Bronchial epithelial cell (primary cell): Measurements from ENCODE around the gene RNF152. TPM values are rescaled to one million over a fixed set of nuclear protein-coding genes. Genes with fewer than 3 reads are reported as not detected.

Source experiments
- DNase-seq: peaks from one replicate; pipeline ENCODE4 v3.0.0-alpha.2; 2010; ENCODE audit warnings: low read depth
- FAIRE-seq: peaks from 2 replicates; lab custom pipeline; 2011; peaks lifted over from hg19 to GRCh38; lab: Jason Lieb, UNC
- H3K27me3 ChIP-seq: 2 replicates; pipeline ENCODE4 v1.5.1; 2011; ENCODE audit warnings: low read length; ENCODE audit not compliant: control insufficient read depth, insufficient read depth
- H3K36me3 ChIP-seq: 2 replicates; pipeline ENCODE4 v1.5.1; 2011; ENCODE audit warnings: low read length; ENCODE audit not compliant: control insufficient read depth, insufficient read depth
- H3K4me3 ChIP-seq: 2 replicates; pipeline ENCODE4 v1.5.1; 2011; ENCODE audit warnings: mild to moderate bottlenecking, low read depth, low read length, control low read depth
- CTCF ChIP-seq: IDR thresholded peaks from 2 replicates; pipeline ENCODE4 v1.5.1; 2011; ENCODE audit warnings: mild to moderate bottlenecking, moderate library complexity, low read length, control low read depth, inconsistent platforms; ENCODE audit not compliant: insufficient read depth, severe bottlenecking
- total RNA-seq: library from RNA; depleted of rRNA; stranded (reverse); fragments of >200 nt; gene quantifications from 2 replicates; pipeline ENCODE4 v1.2.1, GENCODE V29; 2014

The RNF152 gene
- total RNA-seq, 1 donor from 2014 or later, result 31.9 TPM

- FAIRE-seq, result no peak
- Histone ChIP-seq H3K27me3 (no peaks in the 10 kb centered on the region), H3K36me3 (no peaks in the 10 kb centered on the region), H3K4me3 (no peak overlapping the region)
- no peak for TF ChIP-seq CTCF
- DNase-seq, result peak; percentile 89
Measured at GRCh38 chr18:61852496-61852895, 40.3 kb downstream of the RNF152 start.

- TF ChIP-seq CTCF, result no peak
- FAIRE-seq (no peak), DNase-seq (no peak)
- Histone ChIP-seq H3K36me3 (no peaks in the 10 kb centered on the region), H3K4me3 (no peak overlapping the region), H3K27me3 (no peaks in the 10 kb centered on the region)
Measured at GRCh38 chr18:61851940-61852451, 40.8 kb downstream of the RNF152 start.

- H3K4me3 ChIP-seq, result no peak overlapping the region
- DNase-seq, result no peak
- FAIRE-seq, result no peak
- H3K36me3 ChIP-seq, result no peaks in the 10 kb centered on the region
- TF ChIP-seq CTCF, result no peak
- H3K27me3 ChIP-seq, result no peaks in the 10 kb centered on the region
Measured at GRCh38 chr18:61851279-61851678, 41.5 kb downstream of the RNF152 start.

GRCh38 chr18:61850756-61851155 is 42.1 kb downstream of the RNF152 start:
- FAIRE-seq (no peak), DNase-seq (peak; percentile 42)
- no peaks in the 10 kb centered on the region for H3K36me3 ChIP-seq
- H3K27me3 ChIP-seq, result no peaks in the 10 kb centered on the region
- no peak for TF ChIP-seq CTCF
- H3K4me3 ChIP-seq, result no peak overlapping the region

- DNase-seq, result no peak
- no peaks in the 10 kb centered on the region for H3K36me3 ChIP-seq
- no peak for TF ChIP-seq CTCF
- H3K27me3 ChIP-seq, result no peaks in the 10 kb centered on the region
- FAIRE-seq, result no peak
- H3K4me3 ChIP-seq, result no peak overlapping the region
Measured at GRCh38 chr18:61847164-61847791, 45.5 kb downstream of the RNF152 start.

GRCh38 chr18:61845197-61845596 is 47.6 kb downstream of the RNF152 start:
- DNase-seq (no peak), FAIRE-seq (no peak)
- no peak overlapping the region for H3K4me3 ChIP-seq
- H3K36me3 ChIP-seq, result no peaks in the 10 kb centered on the region
- no peaks in the 10 kb centered on the region for H3K27me3 ChIP-seq
- no peak for TF ChIP-seq CTCF
